Hepatocyte (in vitro differentiated cells): Measurements from ENCODE around the gene NAV1. TPM values are rescaled to one million over a fixed set of nuclear protein-coding genes. Genes with fewer than 3 reads are reported as not detected.

Source experiments
- DNase-seq: peaks from one replicate; pipeline ENCODE4 v3.0.0-alpha.2; 2016; ENCODE audit warnings: low spot score
- H2AFZ ChIP-seq: fragments of 200-600 bp; sonication (generic); 2 replicates; pipeline ENCODE4 v1.6.0; 2016; ENCODE audit warnings: antibody characterized with exemption, mild to moderate bottlenecking
- H3K27ac ChIP-seq: fragments of 200-600 bp; sonication (generic); 2 replicates; pipeline ENCODE4 v1.5.1; 2016; ENCODE audit warnings: mild to moderate bottlenecking
- H3K27me3 ChIP-seq: fragments of 200-600 bp; sonication (generic); 2 replicates; pipeline ENCODE4 v1.6.1; 2016
- H3K36me3 ChIP-seq: fragments of 200-600 bp; sonication (generic); replicated peaks from 2 replicates; pipeline ENCODE4 v1.5.1; 2016; ENCODE audit warnings: low read depth; ENCODE audit not compliant: insufficient read depth
- H3K4me1 ChIP-seq: fragments of 200-600 bp; sonication (generic); 2 replicates; pipeline ENCODE4 v1.5.1; 2016; ENCODE audit warnings: mild to moderate bottlenecking, moderate library complexity; ENCODE audit not compliant: insufficient read depth
- H3K4me2 ChIP-seq: fragments of 200-600 bp; sonication (generic); 2 replicates; pipeline ENCODE4 v1.6.0; 2016
- H3K4me3 ChIP-seq: fragments of 200-600 bp; sonication (generic); 2 replicates; pipeline ENCODE4 v1.5.1; 2016; ENCODE audit warnings: mild to moderate bottlenecking
- H3K79me2 ChIP-seq: fragments of 200-600 bp; sonication (generic); 2 replicates; pipeline ENCODE4 v1.6.0; 2017; ENCODE audit warnings: mild to moderate bottlenecking
- H3K9me2 ChIP-seq: fragments of 200-600 bp; sonication (generic); replicated peaks from 2 replicates; pipeline ENCODE4 v1.6.0; 2017; ENCODE audit warnings: mild to moderate bottlenecking; ENCODE audit not compliant: insufficient read depth
- H3K9me3 ChIP-seq: fragments of 200-600 bp; sonication (generic); 2 replicates; pipeline ENCODE4 v1.5.1; 2016; ENCODE audit warnings: low read depth, mild to moderate bottlenecking
- H4K20me1 ChIP-seq: fragments of 200-600 bp; sonication (generic); 2 replicates; pipeline ENCODE4 v1.6.0; 2016; ENCODE audit warnings: mild to moderate bottlenecking; ENCODE audit not compliant: insufficient read depth, poor library complexity, severe bottlenecking
- CTCF ChIP-seq: fragments of 200-600 bp; sonication (generic); IDR thresholded peaks from 2 replicates; pipeline ENCODE4 v1.5.1; 2016; ENCODE audit warnings: antibody characterized with exemption, mild to moderate bottlenecking; ENCODE audit not compliant: poor library complexity
- EZH2 ChIP-seq: fragments of 200-600 bp; sonication (generic); IDR thresholded peaks from 2 replicates; pipeline ENCODE4 v1.6.1; 2016; ENCODE audit warnings: antibody characterized with exemption, mild to moderate bottlenecking, borderline replicate concordance
- EZH2phosphoT487 ChIP-seq: fragments of 200-600 bp; sonication (generic); IDR thresholded peaks from one replicate; pipeline ENCODE4 v1.6.1; 2018; ENCODE audit warnings: antibody characterized with exemption, mild to moderate bottlenecking, low read depth, moderate library complexity; ENCODE audit not compliant: unreplicated experiment, severe bottlenecking
- WGBS: methylation state at CpG from one replicate; pipeline ENCODE4 v1.1.6; 2016; ENCODE audit warnings: low lambda C conversion rate; ENCODE audit errors: missing lambda C conversion rate; 5-methylcytosine and 5-hydroxymethylcytosine counted together
- polyA plus RNA-seq: library from polyadenylated mRNA; unstranded; fragments of >200 nt; fragmentation: Nextera tagmentation; extraction: Ambion mirVana; gene quantifications from 2 replicates; pipeline ENCODE4 v1.2.1, GENCODE V29; 2016
- total RNA-seq: library from RNA; depleted of rRNA; stranded (reverse); fragments of >200 nt; gene quantifications from 2 replicates; pipeline ENCODE4 v1.2.3, GENCODE V29; 2014

The NAV1 gene
- total and polyA plus RNA-seq, 2 experiments from 2014 or later: 15.2 to 18.3 TPM

GRCh38 chr1:201535919-201536245, 3.0 kb upstream of the NAV1 start:
- WGBS: 72% methylated on average over 6 of the region's 6 CpGs
- Histone ChIP-seq H3K36me3 (no peaks in the 10 kb centered on the region), H4K20me1 (no peaks in the 10 kb centered on the region), H3K9me3 (no peaks in the 10 kb centered on the region), H3K27me3 (peaks cover 31% of the 10 kb centered on the region), H3K79me2 (no peaks in the 10 kb centered on the region), H3K4me2 (no peak overlapping the region), H3K4me1 (peaks cover 23% of the 10 kb centered on the region), H3K9me2 (no peaks in the 10 kb centered on the region), H3K27ac (peak overlapping the region; percentile 68), H3K4me3 (no peak overlapping the region), H2AFZ (no peak overlapping the region)
- DNase-seq: no peak
- TF ChIP-seq EZH2 (no peak), CTCF (no peak), EZH2phosphoT487 (no peak)

GRCh38 chr1:201536558-201536957, 2.4 kb upstream of the NAV1 start:
- H3K4me1 ChIP-seq: peaks cover 19% of the 10 kb centered on the region

GRCh38 chr1:201537028-201537427, 1.9 kb upstream of the NAV1 start:
- H3K4me1 ChIP-seq: peaks cover 15% of the 10 kb centered on the region
- H3K27ac ChIP-seq: no peak overlapping the region

More at GRCh38 chr1:201536558-201536957, 2.4 kb upstream of the NAV1 start:
- Histone ChIP-seq H3K4me2 (peak overlapping the region; percentile 22), H3K9me3 (no peaks in the 10 kb centered on the region), H3K79me2 (peaks cover 2% of the 10 kb centered on the region), H3K9me2 (no peaks in the 10 kb centered on the region), H2AFZ (no peak overlapping the region), H3K36me3 (no peaks in the 10 kb centered on the region), H3K27ac (peak overlapping the region; percentile 68), H3K4me3 (no peak overlapping the region), H3K27me3 (peaks cover 35% of the 10 kb centered on the region), H4K20me1 (no peaks in the 10 kb centered on the region)
- no peak for TF ChIP-seq EZH2
- TF ChIP-seq CTCF: no peak
- no peak for TF ChIP-seq EZH2phosphoT487
- DNase-seq: no peak
- 79% methylated on average over 4 of the region's 4 CpGs for WGBS

More at GRCh38 chr1:201537028-201537427, 1.9 kb upstream of the NAV1 start:
- H3K9me3 ChIP-seq: no peaks in the 10 kb centered on the region
- no peaks in the 10 kb centered on the region for H3K36me3 ChIP-seq
- no peak overlapping the region for H2AFZ ChIP-seq
- peaks cover 37% of the 10 kb centered on the region for H3K27me3 ChIP-seq
- H3K4me2 ChIP-seq: peak overlapping the region; percentile 22
- H3K4me3 ChIP-seq: no peak overlapping the region
- WGBS: 100% methylated on average over 2 of the region's 2 CpGs
- H3K79me2 ChIP-seq: peaks cover 2% of the 10 kb centered on the region
- no peaks in the 10 kb centered on the region for H3K9me2 ChIP-seq
- H4K20me1 ChIP-seq: no peaks in the 10 kb centered on the region
- DNase-seq: no peak
- TF ChIP-seq EZH2 (no peak), CTCF (no peak)
